SK-MEL-5 (cell line): ENCODE results near the gene FBRSL1. TPM values are rescaled to one million over a fixed set of nuclear protein-coding genes. Genes with fewer than 3 reads are reported as not detected.
"Not testable (repeated sequence)": the region's sequence is repeated elsewhere in the genome, so short reads cannot be mapped to it uniquely, and the experiment has no call there.

Experiments
- DNase-seq: peaks from one replicate; pipeline ENCODE4 v3.0.0-alpha.2; 2016; ENCODE audit warnings: low read depth, low spot score
- in situ Hi-C: cut with HindIII; loops from 2 replicates; pipeline ENCODE4 v1.10.0; 2016; ENCODE audit warnings: low sequenced_read_pairs, high pct_unique_total_duplicates, low pct_unique_long_range_greater_than_20kb
- total RNA-seq: library from RNA; depleted of rRNA; stranded (reverse); fragments of >200 nt; shearing (Covaris generic); gene quantifications from 2 replicates; pipeline ENCODE4 v1.2.3, GENCODE V29; 2014

FBRSL1 gene
- total RNA-seq, 1 experiment from 2014 or later = 4.1 TPM

- DNase-seq = no peak
These were observed 24.4 kb upstream of the FBRSL1 start for GRCh38 chr12:132465269-132466190.

GRCh38 chr12:132466241-132467201 lies 23.4 kb upstream of the FBRSL1 start:
- in situ Hi-C loops = no loop called here
- peak; percentile 15 for DNase-seq

More at GRCh38 chr12:132465269-132466190, 24.4 kb upstream of the FBRSL1 start:
- in situ Hi-C loops = no loop called here

- in situ Hi-C loops = no loop called here
- peak; percentile 56 for DNase-seq
These were observed 22.4 kb upstream of the FBRSL1 start for GRCh38 chr12:132467511-132467910.

- in situ Hi-C loops = no loop called here
These were observed 20.5 kb upstream of the FBRSL1 start for GRCh38 chr12:132469423-132469822.

GRCh38 chr12:132470397-132470796 lies 19.6 kb upstream of the FBRSL1 start:
- DNase-seq = no peak

More at GRCh38 chr12:132469423-132469822, 20.5 kb upstream of the FBRSL1 start:
- DNase-seq = no peak

GRCh38 chr12:132471011-132471857 lies 18.7 kb upstream of the FBRSL1 start:
- in situ Hi-C loops = no loop called here
- peak; percentile 25 for DNase-seq

More at GRCh38 chr12:132470397-132470796, 19.6 kb upstream of the FBRSL1 start:
- in situ Hi-C loops = no loop called here

GRCh38 chr12:132471858-132472255 lies 18.1 kb upstream of the FBRSL1 start:
- in situ Hi-C loops = no loop called here
- no peak for DNase-seq

- DNase-seq = no peak
- in situ Hi-C loops = no loop called here
These were observed 17.6 kb upstream of the FBRSL1 start for GRCh38 chr12:132472386-132472785.

- in situ Hi-C loops = no loop called here
- DNase-seq = no peak
These were observed 15.7 kb upstream of the FBRSL1 start for GRCh38 chr12:132474237-132474741.

- in situ Hi-C loops, DNase-seq: not testable (repeated sequence)
These were observed 15.1 kb upstream of the FBRSL1 start for GRCh38 chr12:132474799-132475303.

- no peak for DNase-seq
- in situ Hi-C loops = no loop called here
These were observed 14.5 kb upstream of the FBRSL1 start for GRCh38 chr12:132475304-132476037.

GRCh38 chr12:132476038-132476414 lies 13.9 kb upstream of the FBRSL1 start:
- in situ Hi-C loops = no loop called here
- no peak for DNase-seq

- DNase-seq = no peak
- in situ Hi-C loops = no loop called here
These were observed 13.5 kb upstream of the FBRSL1 start for GRCh38 chr12:132476421-132476820.

GRCh38 chr12:132477017-132477702 lies 12.8 kb upstream of the FBRSL1 start:
- in situ Hi-C loops = no loop called here
- no peak for DNase-seq

- no peak for DNase-seq
- in situ Hi-C loops = no loop called here
These were observed 12.1 kb upstream of the FBRSL1 start for GRCh38 chr12:132477703-132478432.
